Measurements from ENCODE around the gene MAIP1.

Gene MAIP1

DNA sequence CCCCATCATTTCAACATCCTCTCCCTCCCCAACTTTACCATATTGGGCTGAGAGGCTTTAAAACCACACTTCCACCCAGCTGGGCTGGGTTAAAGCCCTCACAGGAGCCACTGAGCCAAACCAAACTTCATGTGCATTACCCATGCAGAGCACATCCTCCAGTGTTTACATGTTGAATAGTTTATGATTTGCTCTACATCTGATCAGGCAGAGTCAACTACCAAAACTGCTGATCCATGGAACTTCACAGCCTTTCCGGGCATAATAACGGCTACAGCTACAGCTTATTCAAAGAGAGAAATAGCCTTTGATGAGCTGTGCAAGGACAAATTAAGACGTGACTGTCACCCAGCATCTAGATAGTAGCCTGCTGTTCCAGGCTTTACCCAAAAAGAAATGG lies 39.0 kb downstream of the MAIP1 start:
- no peak for DNase-seq

DNA sequence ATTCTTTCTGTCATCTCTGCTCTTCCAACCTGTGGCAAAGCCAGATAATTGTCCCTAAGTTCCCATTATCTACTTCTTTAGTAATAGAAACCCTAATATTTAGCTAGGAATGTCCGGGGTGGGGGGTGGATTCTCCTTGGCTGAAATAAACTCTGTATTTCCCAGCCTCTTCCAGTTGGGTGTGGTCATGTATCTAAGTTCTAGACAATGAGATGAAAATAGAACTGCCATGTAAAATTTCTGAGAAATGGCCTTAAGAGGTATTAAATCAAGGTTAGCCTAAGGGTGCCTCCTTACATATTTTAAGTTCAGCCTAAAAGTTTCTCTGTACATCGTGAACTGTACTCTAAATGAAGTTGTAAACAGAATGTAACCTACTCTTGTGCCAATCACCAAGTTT lies 39.5 kb downstream of the MAIP1 start:
- no peak for DNase-seq

DNA sequence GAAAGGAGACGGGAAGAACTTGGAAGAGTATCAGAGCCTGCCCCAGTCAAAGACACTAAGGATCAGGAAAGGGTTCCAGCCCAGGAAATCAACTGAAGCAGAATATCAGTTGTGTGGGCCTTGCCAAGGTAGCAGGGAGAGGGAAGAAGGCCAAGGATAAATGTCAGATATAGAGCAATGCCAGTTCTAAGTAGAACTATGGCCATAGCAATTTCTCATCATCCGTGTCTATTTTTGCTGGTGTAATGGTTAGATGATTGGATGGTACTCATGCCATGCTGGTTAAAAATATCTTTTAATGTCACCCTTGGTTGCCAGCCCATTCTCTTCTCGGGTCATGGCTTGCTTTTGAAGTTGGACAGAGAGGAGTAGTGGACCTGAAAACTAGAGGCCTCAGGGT lies 41.9 kb downstream of the MAIP1 start:
- DNase-seq, result no peak

DNA sequence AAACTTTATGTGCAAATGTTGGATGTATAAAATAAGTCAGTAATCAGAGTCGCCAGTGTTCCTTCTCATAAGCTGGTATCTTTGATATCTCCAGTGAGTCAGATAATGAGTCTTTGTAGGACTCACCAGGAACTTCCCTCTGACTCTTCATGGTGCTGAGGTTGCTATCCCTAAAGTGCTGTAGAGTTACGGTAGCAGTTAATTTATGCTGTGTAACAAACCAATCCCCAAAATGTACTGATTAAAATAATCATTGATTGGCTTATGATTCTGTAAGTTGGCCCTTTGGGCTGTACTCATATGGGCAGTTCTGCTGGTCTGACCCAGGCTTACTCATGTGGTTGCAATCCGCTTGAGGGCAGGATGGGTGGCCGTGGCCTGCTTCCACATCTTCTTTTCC lies 43.8 kb downstream of the MAIP1 start:
- no peak for DNase-seq

DNA sequence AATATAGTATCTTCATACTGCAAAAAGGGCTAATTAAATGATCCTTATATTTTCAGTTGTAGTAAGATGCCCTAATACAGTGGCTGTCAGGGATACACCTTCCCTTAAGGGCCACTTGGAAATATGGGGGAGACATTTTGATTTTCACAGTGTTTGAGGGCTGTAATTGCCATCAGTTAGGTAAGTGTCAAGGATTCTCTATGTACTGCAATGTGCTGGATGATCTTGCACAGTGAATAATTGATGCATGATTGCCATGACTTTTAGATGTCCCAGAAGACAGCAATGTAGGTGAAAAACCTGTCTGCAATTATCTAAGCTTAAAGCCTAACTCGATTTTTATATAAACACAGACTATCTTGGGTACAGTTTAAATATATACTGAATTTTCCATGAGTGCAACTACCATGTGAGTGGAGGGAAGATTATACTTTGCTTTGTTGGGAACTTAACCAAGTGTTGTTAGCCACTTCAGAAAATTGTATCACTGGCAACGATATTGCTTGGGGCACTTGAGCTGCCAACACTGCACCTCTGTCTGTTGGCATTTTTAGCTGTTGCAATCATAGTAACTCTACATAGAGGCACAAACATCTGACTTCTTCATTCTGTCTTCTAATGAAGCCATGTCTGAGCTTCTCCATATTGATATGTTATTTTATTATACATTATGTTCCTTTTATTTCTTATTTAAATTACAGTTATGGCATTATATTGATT lies 45.2 kb downstream of the MAIP1 start:
- no peak for DNase-seq

DNA sequence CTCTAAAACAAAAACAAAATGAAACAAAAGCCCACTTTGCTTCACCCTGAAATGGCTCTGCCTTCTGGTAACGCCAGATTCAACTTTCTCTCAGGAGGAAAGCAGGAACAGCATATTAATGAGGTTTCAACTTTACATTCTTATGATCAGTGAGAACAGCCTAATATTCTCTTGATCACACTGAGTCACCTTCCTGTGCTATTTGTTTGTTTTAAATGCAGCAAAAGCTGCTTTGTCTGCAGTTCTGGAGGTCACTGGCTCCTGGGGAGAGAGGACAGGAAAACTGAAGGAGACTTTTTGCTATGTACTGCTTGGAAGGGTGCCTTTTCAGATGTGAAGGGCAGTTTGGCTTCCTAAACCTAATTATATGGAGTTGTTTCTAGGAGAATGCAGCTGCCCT lies 48.1 kb downstream of the MAIP1 start:
- no peak for DNase-seq

DNA sequence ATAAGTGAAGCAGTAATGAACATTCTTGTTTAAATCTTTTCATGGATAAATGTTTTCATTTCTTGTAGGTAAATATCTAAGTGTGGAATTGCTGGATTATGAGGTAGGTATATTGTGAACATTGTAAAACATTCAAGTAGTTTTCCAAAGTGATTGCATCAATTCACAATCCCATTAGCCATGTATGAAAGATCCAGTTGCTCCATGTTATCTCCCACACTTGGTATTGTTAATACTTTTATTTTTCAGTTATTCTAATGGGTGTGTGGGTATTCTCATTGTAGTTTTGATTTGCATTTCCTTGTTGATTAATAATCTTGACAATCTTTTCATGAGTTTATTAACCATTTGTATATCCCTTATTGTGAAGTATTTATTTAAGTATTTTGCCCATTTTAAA lies 50.3 kb downstream of the MAIP1 start:
- DNase-seq, result no peak

DNA sequence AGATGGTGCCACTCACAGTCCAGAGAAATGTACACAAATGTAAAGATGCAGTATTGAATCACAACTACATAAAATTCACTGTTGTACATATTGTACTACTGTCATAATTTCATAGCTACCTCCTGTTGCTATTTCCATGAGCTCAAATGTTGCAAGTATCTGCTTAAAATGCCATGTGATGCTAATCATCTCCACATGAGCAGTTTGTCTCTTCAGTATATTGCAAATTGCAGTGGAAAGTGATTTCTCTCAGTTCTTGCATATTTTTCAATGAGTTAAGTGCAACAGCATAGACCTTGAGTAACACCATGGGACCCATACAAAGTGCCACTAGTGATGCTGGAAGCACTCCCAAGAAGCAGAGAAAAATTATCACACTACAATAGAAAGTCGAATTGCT lies 51.9 kb downstream of the MAIP1 start:
- no peak for DNase-seq

DNA sequence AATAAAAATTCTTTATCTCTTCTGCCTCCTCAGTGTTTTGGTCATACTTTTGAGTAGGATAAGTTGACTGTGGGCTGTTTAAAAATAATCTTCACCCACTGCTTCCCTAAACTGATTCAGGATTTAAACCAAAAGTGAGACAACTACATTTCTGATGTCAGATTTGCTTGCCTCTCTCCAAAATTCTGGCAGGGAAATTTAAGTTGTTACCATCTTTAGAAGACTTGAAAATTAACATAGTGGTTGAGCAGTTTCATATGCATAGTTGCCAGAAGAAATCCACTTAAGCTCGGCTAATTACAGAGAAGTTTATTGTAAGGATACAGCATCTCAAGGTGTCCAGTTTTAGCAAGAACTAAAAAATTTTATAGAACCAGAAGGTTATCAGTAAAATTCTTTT lies 57.0 kb downstream of the MAIP1 start:
- no peak for DNase-seq
